HUES48 (cell line): ENCODE results near the gene MBLAC2.

Experiments used
- H3K27ac ChIP-seq: one replicate; pipeline ENCODE4 v1.7.0; 2013; ENCODE audit warnings: low read depth, low read length, inconsistent platforms
- H3K27me3 ChIP-seq: 2 replicates; pipeline ENCODE4 v1.6.1; 2013; ENCODE audit warnings: mild to moderate bottlenecking, low read length; ENCODE audit not compliant: control insufficient read depth, insufficient read depth
- H3K36me3 ChIP-seq: 2 replicates; pipeline ENCODE4 v1.6.1; 2013; ENCODE audit warnings: low read length; ENCODE audit not compliant: control insufficient read depth, insufficient read depth
- H3K4me1 ChIP-seq: 2 replicates; pipeline ENCODE4 v1.6.1; 2013; ENCODE audit warnings: mild to moderate bottlenecking, low read length; ENCODE audit not compliant: control insufficient read depth, insufficient read depth
- H3K4me3 ChIP-seq: 2 replicates; pipeline ENCODE4 v1.5.1; 2013; ENCODE audit warnings: mild to moderate bottlenecking, low read depth, low read length
- H3K9ac ChIP-seq: 2 replicates; pipeline ENCODE4 v1.6.1; 2013; ENCODE audit warnings: mild to moderate bottlenecking, low read depth, low read length, moderate library complexity
- H3K9me3 ChIP-seq: 2 replicates; pipeline ENCODE4 v1.6.1; 2013; ENCODE audit warnings: low read length; ENCODE audit not compliant: control insufficient read depth, insufficient read depth

The MBLAC2 gene

GRCh38 chr5:90484540-90484939, 10.0 kb upstream of the MBLAC2 start:
- Histone ChIP-seq H3K4me3 (no peak overlapping the region), H3K27ac (no peak overlapping the region), H3K9me3 (no peaks in the 10 kb centered on the region), H3K9ac (no peak overlapping the region), H3K4me1 (peaks cover 21% of the 10 kb centered on the region), H3K36me3 (peaks cover 72% of the 10 kb centered on the region), H3K27me3 (no peaks in the 10 kb centered on the region)

GRCh38 chr5:90483206-90483605, 8.6 kb upstream of the MBLAC2 start:
- H3K4me3 ChIP-seq: no peak overlapping the region
- no peaks in the 10 kb centered on the region for H3K27me3 ChIP-seq
- H3K36me3 ChIP-seq: peaks cover 65% of the 10 kb centered on the region
- no peaks in the 10 kb centered on the region for H3K9me3 ChIP-seq
- H3K27ac ChIP-seq: no peak overlapping the region
- H3K4me1 ChIP-seq: peaks cover 26% of the 10 kb centered on the region
- no peak overlapping the region for H3K9ac ChIP-seq

- Histone ChIP-seq H3K4me1 (peaks cover 50% of the 10 kb centered on the region), H3K36me3 (peaks cover 43% of the 10 kb centered on the region), H3K27me3 (no peaks in the 10 kb centered on the region), H3K9ac (0 out of 2 replicates have a peak overlapping the region, but pooled peaks have one; percentile 19), H3K4me3 (no peak overlapping the region), H3K27ac (no peak overlapping the region), H3K9me3 (no peaks in the 10 kb centered on the region)
These were observed 6.1 kb upstream of the MBLAC2 start for GRCh38 chr5:90480699-90481098.

- H3K4me3 ChIP-seq: no peak overlapping the region
- H3K27ac ChIP-seq: no peak overlapping the region
- H3K27me3 ChIP-seq: no peaks in the 10 kb centered on the region
- H3K36me3 ChIP-seq: peaks cover 34% of the 10 kb centered on the region
- no peak overlapping the region for H3K9ac ChIP-seq
- peaks cover 47% of the 10 kb centered on the region for H3K4me1 ChIP-seq
- H3K9me3 ChIP-seq: no peaks in the 10 kb centered on the region
These were observed 5.2 kb upstream of the MBLAC2 start for GRCh38 chr5:90479611-90480385.

- H3K27ac ChIP-seq: peak overlapping the region; percentile 93
- H3K36me3 ChIP-seq: peaks cover 28% of the 10 kb centered on the region
- peak overlapping the region; percentile 81 for H3K4me3 ChIP-seq
- no peaks in the 10 kb centered on the region for H3K9me3 ChIP-seq
- H3K4me1 ChIP-seq: peaks cover 36% of the 10 kb centered on the region
- H3K9ac ChIP-seq: no peak overlapping the region
- H3K27me3 ChIP-seq: no peaks in the 10 kb centered on the region
These were observed 3.1 kb upstream of the MBLAC2 start for GRCh38 chr5:90477621-90478215.

GRCh38 chr5:90477073-90477472, 2.5 kb upstream of the MBLAC2 start:
- Histone ChIP-seq H3K4me1 (peaks cover 39% of the 10 kb centered on the region), H3K9ac (no peak overlapping the region), H3K4me3 (peak overlapping the region; percentile 81), H3K36me3 (peaks cover 26% of the 10 kb centered on the region), H3K27ac (peak overlapping the region; percentile 93), H3K9me3 (no peaks in the 10 kb centered on the region), H3K27me3 (no peaks in the 10 kb centered on the region)

- peak overlapping the region; percentile 81 for H3K4me3 ChIP-seq
- H3K27me3 ChIP-seq: no peaks in the 10 kb centered on the region
- peak overlapping the region; percentile 93 for H3K27ac ChIP-seq
- H3K9ac ChIP-seq: no peak overlapping the region
- peaks cover 19% of the 10 kb centered on the region for H3K36me3 ChIP-seq
- H3K9me3 ChIP-seq: no peaks in the 10 kb centered on the region
- peaks cover 39% of the 10 kb centered on the region for H3K4me1 ChIP-seq
These were observed 1.8 kb upstream of the MBLAC2 start for GRCh38 chr5:90476391-90476790.

- Histone ChIP-seq H3K9me3 (no peaks in the 10 kb centered on the region), H3K27ac (peak overlapping the region; percentile 93), H3K9ac (peak overlapping the region; percentile 34; the same call in 1 of the 2 replicates)
These were observed 937 bp upstream of the MBLAC2 start for GRCh38 chr5:90475436-90475980.

GRCh38 chr5:90473396-90474234, 956 bp downstream of the MBLAC2 start:
- Histone ChIP-seq H3K4me3 (peak overlapping the region; percentile 81), H3K4me1 (peaks cover 30% of the 10 kb centered on the region), H3K9me3 (no peaks in the 10 kb centered on the region), H3K27ac (peak overlapping the region; percentile 86), H3K9ac (peak overlapping the region; percentile 71; the same call in 1 of the 2 replicates), H3K27me3 (no peaks in the 10 kb centered on the region), H3K36me3 (no peaks in the 10 kb centered on the region)

More at GRCh38 chr5:90475436-90475980, 937 bp upstream of the MBLAC2 start:
- peaks cover 15% of the 10 kb centered on the region for H3K36me3 ChIP-seq
- peaks cover 38% of the 10 kb centered on the region for H3K4me1 ChIP-seq
- H3K27me3 ChIP-seq: no peaks in the 10 kb centered on the region
- peak overlapping the region; percentile 81 for H3K4me3 ChIP-seq

GRCh38 chr5:90472783-90473395, 1.7 kb downstream of the MBLAC2 start:
- H3K9ac ChIP-seq: no peak overlapping the region

More at GRCh38 chr5:90472783-90473395, 1.7 kb downstream of the MBLAC2 start:
- Histone ChIP-seq H3K9me3 (no peaks in the 10 kb centered on the region), H3K4me3 (peak overlapping the region; percentile 81), H3K27me3 (no peaks in the 10 kb centered on the region), H3K27ac (no peak overlapping the region), H3K4me1 (peaks cover 26% of the 10 kb centered on the region), H3K36me3 (no peaks in the 10 kb centered on the region)
